Glomerular endothelial cell (primary cell): Measurements from ENCODE around the gene ZNF19. TPM values are rescaled to one million over a fixed set of nuclear protein-coding genes. Genes with fewer than 3 reads are reported as not detected.
A peak's percentile ranks its signal among the peaks of the same experiment; 100 is the strongest.

Experiments
- DNase-seq: peaks from one replicate; pipeline ENCODE4 v3.0.0-alpha.2; 2011; ENCODE audit warnings: low read depth, low spot score; ENCODE audit errors: extremely low read depth
- total RNA-seq: library from RNA; depleted of rRNA; stranded (reverse); fragments of >200 nt; gene quantifications from 2 replicates; pipeline ENCODE4 v1.2.3, GENCODE V29; 2015

ZNF19 gene
- total RNA-seq, 1 donor from 2014 or later: 2.2 TPM

DNA sequence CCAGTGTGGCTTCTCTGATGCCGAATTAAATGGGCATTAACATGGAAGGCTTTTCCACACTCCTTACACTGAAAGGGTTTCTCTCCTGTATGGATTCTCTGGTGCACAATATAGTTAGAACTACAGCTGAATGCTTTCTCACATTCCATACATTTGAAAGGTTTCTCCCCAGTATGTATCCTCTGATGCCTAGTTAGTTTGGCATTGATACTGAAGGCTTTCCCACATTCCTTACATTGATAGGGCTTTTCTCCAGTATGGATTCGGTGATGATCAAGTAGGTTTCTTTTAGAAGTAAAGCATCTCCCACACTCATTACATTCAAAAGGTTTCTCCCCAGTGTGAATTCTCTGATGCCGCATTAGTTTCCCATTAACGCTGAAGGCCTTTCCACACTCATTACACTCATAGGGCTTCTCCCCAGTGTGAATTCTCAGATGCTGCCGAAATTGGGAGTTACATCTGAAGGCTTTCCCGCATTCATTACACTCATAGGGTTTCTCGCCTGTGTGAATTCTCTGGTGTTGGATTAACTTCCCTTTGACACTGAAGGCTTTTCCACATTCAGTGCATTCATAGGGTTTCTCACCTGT, 40.8 kb downstream of the ZNF19 start:
- no peak for DNase-seq

DNA sequence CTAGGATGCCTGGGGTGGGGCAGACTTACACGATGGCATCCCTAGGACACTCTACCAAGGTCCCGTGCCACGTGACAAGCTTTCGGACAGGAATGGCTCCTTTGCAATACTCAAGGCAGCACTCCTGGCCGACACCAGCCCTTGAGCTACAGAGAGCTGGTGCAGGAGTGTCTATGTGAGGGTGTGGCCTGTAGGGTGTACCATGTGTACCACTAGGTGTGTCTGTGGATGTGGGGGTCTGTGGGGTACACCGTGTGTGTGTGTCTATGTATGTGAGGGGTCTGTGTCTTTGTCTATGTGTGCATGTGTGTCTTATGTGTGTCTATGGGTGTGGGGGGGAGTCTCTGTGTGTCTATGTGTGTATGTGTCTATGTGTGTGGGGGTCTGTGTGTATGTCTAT, 45.4 kb downstream of the ZNF19 start:
- no peak for DNase-seq

DNA sequence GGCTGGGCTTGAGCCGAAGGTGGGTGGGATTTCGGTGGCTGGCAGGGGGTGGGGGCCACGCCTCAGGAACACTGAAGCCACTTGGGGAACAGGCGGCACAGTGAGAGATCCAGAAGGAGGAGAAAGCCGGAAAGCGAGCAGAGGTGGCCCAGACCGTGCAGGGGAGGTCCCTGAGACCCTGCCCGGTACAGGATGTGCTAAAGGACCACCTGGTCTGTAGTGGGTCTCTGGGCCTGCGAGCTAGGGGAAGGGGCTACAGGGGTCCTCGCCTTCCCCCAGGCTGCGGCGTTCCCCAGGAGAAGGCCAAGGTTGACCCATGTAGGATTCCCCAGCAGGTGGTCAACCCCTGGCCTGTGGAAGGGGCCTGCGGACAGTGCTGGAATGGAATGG, 47.1 kb downstream of the ZNF19 start, which contains the start of gene TLE7:
Gene TLE7, minus strand, starts transcription at position 4 of the 390 bp plus-strand sequence. CDS start 8,730 bp downstream, outside the sequence.
- no peak for DNase-seq

DNA sequence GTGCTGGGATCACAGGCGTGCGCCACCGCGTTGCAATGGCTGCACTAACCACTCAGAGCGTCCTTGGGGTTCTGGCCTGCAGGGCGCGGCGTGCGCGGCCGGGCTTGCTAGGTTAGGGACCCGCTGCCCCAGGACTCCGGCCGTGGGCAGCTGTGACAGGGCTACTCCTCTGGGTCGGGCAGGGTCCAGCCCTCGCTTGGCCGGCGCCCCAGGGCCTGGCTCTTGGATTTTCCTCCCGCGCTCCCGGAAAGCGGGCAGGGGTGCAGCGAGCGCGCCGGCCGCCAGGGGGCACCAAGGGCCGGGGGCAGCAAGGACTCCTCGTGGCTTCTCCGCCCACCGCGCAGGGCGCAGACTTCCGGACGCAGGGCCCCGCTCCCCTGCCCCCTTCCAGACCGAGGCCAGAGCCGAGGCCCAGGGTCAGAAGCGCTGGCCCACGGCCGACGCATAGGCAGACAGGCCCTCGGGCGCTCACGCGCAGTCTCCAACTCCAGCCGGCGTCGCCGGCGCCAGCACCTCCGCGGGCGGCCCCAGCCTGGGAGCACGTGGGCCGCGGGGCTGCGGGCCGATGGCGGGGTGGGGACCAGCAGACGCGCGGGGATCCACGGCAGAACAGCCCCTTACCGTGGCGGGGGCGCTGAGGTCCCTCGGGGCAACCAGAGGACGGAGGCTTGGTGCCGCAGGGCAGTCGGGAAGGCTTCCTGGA, 47.6 kb downstream of the ZNF19 start:
- no peak for DNase-seq

DNA sequence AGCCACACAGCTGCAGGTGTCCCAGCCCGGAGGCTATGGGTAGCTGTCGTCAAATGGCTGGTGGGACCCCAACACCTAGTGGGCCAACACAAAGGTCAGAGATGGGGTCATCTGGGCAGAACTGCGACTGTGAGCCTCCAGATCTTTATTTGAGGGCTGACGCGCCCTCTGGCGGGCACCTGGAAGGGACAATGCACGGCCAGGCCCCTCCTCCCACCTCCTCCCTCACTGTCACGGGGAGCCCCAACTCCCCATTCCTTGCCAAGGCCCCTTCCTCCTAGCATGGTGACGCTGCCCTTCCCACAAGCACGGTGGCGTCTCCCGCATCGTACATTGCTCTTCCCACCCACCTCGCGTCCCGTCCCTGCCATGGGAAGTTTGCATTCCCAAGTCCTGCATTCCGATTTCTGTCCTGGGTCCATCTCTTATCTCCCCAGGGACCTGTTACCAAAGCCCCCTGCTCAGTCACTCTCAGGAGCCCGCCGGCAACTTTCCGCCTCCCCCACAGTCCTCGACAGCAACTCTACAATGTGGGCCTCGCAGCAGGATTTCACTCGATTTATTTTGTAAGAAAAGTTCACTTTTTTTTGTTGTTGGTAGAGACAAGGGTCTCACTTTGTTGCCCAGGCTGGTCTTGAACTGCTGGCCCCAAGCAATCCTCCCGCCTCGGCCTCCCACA, 48.3 kb downstream of the ZNF19 start:
- DNase-seq: no peak

DNA sequence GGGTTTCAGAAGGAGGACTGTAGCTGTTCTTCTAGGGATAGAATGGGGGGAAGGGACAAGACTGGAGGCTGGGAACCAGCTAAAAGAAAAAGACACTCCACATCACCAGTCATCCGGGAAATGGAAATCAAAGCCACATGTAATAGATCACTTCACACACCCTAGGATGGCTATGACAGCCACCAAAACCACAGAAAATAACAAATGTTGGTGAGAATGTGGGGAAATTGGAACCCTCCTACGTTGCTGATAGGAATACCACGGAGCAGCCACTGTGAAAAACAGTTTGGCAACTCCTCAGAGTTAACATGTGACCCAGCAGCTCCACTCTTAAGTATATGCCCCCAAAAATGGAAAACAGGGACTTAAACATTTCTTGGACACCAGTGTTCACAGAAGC, 49.6 kb downstream of the ZNF19 start:
- DNase-seq: no peak

DNA sequence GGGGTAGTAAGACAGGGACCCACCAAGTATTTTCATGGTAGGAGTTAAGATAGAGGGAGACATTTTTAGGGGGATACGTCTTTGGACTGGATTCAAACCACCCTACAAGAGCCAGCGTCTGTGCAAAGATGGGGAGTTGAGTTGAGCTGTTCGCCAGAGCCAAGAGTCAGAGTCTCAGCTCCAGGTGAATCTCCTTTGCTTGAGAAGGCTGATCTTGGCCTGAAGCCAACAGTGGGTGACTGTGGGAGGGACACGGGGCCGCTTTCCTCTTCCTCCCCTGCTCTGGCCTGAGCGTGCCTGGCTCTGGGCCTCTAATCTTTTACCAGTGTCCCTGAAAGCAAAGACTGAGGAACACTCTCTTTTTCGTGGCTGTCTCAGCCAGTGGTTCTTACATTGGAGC, 52.7 kb downstream of the ZNF19 start:
- DNase-seq: no peak

DNA sequence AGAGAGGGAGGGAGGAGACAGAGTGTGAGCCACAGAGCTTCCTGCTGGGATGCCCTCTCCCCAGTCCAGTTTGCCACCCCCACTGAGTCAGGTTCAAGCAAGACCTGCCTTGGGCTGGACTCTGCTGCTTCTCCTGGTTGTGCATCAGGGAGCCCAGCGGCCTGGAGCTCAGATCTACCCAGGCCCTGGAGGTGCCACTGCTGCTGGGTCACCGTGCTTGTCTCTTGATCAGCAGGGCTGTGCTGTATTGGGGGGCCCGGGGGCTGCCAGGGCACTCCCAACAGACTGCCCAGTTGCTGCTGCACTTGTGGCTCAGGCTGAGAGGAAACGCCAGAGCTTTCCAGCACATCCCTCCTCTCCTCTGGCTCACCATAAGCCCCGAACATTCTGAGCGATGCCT, 56.2 kb downstream of the ZNF19 start:
- no peak for DNase-seq

DNA sequence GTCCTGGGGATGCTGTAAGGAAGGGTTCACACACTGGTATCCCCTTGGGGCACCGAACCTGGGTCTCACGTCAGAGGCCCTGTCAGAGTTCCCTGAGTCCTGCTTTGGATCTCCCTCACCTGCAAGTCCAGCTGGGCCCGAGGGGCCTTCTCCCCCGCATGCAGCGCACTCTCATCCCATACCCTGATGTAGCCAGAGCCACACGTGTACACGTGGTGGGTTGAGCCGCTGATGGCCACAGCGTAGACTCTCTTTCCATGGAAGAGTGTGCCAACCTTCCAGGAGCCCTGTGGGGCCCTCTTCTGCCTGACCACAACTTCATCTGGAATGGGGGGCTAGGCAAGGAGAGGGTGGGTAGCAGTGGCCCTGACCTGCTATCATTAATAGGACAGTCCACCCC, 57.1 kb downstream of the ZNF19 start:
- no peak for DNase-seq

DNA sequence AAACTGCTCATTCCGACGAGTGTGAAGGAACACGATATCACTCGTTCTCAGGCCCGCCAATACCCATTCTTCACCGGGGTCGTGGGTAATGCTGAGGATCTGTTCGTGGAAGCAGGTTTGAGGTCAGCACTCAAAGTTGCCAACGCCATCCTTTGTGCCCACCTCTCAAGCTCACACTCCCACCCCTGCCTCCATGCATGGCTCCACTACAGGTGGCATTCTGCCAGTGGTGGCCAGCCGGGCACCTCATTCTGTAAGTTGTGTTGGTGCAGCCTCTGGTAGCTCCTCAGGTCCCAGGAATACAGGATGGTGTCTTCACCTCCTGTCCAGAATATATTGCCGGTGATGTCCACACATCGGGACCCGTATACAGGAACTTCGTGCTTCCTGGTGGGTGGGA, 57.9 kb downstream of the ZNF19 start:
- DNase-seq: no peak

DNA sequence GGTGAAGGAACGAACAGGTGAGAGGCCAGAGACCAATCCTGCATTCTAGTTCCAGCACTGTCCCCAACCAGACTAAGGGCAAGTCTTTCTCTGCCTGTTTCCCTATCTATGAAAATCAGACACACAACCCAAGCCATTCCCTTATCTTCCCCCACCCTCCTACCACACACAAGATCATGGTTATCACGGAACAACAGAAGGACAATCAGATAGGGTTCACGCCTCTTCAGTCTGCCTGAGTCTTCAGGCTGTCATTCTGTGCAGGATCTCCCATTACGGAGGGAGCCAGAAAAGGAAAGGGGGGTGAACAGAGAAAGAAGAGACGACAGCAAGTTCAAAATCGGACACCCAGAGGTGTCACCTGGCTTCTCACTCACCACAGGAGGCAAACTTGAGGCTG, 58.4 kb downstream of the ZNF19 start:
- DNase-seq: no peak

DNA sequence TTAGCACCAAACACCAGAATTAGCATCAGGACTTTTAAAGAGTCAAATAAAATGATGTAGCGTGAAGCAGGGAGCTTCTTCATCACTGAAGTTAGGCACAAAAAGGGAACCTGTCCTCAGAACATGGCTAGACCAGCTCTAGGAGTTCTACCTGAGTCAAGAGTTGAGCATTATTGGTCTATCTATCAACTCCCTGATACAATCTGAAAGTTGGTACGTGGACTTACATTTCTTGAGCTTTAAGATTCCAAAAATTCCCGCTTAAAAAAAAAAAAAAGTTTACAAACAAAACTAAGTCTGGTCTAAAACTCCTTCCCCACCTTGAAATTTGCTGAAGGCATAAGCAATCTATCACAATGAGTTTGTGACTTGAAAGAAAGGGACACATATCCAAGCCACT, 59.5 kb downstream of the ZNF19 start:
- DNase-seq: no peak

DNA sequence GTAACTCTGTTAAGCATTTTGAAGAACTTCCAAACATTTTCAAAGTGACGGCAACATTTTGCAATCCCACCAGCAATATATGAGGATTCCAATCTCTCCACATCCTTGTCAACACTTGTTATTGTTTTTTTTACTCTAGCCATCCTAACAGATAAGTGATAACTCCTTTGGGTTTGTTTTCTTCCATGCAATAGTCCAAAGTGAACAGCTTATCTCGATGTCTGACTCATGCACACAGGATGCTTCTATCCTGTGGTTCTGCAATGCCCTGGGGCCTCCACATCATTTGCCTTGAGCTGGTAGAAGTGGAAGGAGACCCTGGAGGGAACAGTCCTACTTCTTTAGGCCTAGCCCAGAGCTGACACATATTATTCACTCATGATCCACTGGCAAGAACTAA, 60.2 kb downstream of the ZNF19 start:
- DNase-seq: no peak

DNA sequence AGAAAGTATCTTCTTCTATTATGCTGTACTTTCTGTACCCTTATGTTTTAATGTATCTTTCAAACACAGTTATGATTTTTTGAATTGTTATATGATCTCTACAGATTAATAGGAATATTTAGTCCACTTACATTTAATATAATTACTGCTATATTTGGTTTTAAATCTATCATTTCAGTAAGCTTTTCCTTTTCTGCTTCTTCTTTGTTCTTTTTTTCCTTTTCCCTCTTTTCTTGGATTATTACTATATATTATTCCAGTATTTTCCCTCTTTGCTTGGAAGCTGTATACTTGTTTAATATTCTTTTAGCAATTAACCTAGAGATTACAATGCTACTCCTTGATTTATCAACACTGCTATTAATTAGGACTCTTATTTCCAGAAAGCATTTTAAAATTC, 60.7 kb downstream of the ZNF19 start:
- DNase-seq: no peak

DNA sequence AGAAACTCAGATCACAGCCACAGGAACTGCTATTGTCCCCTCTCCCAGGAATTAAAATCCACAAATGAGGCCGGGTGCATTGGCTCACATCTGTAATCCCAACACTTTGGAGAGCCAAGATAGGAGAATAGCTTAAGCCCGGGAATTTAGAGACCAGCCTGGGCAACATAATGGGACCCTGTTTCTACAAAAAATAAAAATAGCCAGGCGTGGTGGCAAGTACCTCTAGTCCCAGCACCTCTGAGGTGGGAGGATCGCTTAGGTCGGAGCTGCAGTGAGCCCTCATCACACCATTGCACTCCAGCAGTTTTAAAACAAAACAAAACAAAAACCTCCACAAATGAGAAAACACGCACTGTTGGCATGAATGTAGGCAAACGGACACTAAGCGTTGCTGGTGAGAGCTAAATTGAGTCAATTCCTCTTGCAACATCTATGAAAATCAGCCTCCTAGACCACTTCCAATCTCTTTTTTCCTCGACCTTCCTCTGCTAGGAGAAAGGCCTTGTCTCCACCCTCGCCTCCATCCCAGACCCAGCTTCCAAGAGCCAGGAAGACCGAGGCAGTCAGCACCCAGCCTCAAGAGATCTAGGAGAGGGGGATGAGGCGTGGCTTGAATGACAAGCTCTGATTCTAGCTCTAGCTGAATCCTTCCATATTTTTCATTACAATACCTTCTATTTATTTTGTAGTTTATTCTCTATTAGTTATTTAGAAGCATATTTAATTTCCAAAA, 62.1 kb downstream of the ZNF19 start:
- DNase-seq: no peak

DNA sequence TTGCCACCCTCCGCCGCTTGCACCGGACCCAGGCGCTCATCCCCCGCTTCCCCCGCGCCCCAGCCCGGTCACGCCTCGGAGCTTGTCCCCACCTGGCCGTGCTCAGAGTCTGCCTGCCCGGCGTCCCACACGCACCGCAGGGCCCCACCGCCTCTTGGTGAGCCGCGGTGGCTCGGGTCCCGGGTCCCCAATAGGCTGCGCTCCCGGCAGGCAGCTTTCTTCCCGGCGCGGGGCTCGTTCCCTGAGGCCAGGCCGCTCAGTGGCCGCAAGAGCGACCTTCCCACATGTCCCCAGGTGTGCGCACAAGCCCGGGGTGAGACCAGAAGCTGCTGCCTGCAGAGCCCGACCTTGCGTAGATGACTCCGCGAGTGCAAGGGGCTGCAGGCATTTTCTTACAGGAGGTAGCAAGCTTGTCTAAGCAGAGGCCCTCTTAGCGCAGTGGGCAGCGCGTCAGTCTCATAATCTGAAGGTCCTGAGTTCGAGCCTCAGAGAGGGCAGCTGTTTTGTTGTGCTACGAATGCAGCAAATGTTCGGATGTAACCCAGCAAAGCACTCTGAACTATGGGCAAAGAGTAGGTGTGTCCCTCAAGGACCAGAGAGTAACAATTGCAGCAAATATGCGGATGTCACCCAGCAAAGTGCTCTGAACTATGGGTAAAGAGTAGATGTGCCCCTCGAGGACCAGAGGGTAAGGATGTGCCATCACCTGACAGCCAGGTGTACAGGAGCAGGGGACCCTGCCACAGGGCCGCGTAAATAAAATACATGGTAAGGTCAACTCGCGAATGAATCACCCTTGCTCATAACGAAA, 62.9 kb downstream of the ZNF19 start:
- peak; percentile 37 for DNase-seq

DNA sequence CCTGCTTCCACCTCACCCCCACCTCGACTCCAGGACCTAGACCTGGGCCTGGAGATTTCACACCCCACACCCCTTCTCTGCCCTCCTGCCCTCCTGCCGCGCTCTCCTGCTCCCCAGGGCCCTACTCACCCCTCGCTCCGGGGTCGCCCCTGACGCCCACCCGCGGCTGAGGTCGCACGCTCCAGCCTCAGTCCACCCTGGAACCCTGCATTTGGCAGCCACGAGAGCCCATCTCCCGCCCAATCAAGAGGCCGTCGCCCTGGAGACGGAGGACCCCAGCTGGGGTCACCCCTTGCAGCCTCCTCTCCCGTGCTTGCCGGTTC, 63.4 kb downstream of the ZNF19 start:
- no peak for DNase-seq

DNA sequence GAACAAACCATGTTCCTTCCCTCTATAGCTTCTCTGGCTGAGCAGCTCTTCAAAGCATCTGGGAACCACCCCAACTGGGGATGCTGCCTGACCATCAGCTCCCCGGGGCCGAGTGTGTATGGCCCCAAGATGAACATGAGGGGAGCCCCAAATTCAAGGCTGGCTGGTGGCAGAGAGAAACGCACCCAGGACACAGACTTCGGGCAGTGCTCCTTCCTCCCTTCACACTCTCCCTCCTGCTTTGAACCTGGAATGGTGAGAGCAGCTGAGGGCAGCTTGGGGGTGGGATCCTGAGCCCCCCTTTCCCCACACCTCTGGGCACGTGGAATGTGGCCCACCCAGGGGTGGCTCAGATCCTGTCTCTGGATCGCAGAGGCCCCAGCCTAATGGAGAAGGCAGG, 64.5 kb downstream of the ZNF19 start:
- DNase-seq: no peak

DNA sequence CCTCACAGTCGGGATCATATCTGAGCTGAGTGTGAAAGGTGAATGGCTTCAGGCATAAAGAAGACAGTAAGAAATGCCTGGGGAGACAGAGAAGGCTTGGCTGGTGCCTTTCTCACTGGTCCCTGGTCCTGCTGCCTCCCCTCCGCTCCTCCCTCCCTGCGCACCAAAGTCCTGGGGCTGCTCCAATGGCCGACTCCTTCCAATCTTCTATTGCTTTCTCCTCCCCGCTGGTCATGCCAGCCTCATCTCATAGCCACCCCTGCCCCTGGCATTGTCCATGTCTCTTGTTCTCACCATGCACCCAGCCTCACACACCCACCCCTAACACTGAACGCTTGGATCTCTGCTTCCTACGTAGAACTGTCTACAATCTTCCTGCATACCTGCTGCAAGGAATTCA, 65.3 kb downstream of the ZNF19 start:
- no peak for DNase-seq
